KMS-11 (cell line): ENCODE measurements around the gene ATG4A.

Experiments
- H2AFZ ChIP-seq: fragments of 200-600 bp; sonication (generic); 2 replicates; pipeline ENCODE4 v1.6.1; 2016; ENCODE audit warnings: antibody characterized with exemption, mixed run types, low read depth
- H3K27ac ChIP-seq: fragments of 200-600 bp; sonication (generic); 2 replicates; pipeline ENCODE4 v1.6.1; 2016; ENCODE audit warnings: mild to moderate bottlenecking, mixed run types
- H3K27me3 ChIP-seq: fragments of 200-600 bp; sonication (generic); 2 replicates; pipeline ENCODE4 v1.6.1; 2017; ENCODE audit warnings: mild to moderate bottlenecking, low read depth, mixed run types, moderate library complexity; ENCODE audit not compliant: insufficient read depth
- H3K36me3 ChIP-seq: fragments of 200-600 bp; sonication (generic); 2 replicates; pipeline ENCODE4 v1.6.1; 2017; ENCODE audit warnings: mild to moderate bottlenecking, mixed run types; ENCODE audit not compliant: insufficient read depth
- H3K4me1 ChIP-seq: fragments of 200-600 bp; sonication (generic); 2 replicates; pipeline ENCODE4 v1.6.1; 2016; ENCODE audit warnings: mild to moderate bottlenecking, low read depth, mixed run types; ENCODE audit not compliant: poor library complexity, severe bottlenecking
- H3K4me2 ChIP-seq: fragments of 200-600 bp; sonication (generic); 2 replicates; pipeline ENCODE4 v1.7.0; 2016; ENCODE audit warnings: mild to moderate bottlenecking, mixed run types
- H3K4me3 ChIP-seq: fragments of 200-600 bp; sonication (generic); IDR thresholded peaks from 2 replicates; pipeline ENCODE4 v1.6.1; 2017; ENCODE audit warnings: low read depth, low read length, mixed read lengths; ENCODE audit not compliant: insufficient read depth
- H3K79me2 ChIP-seq: fragments of 200-600 bp; sonication (generic); 2 replicates; pipeline ENCODE4 v1.6.1; 2016; ENCODE audit warnings: low read depth, mixed run types; ENCODE audit not compliant: insufficient read depth
- H3K9ac ChIP-seq: fragments of 200-600 bp; sonication (generic); 2 replicates; pipeline ENCODE4 v1.6.1; 2016; ENCODE audit warnings: mild to moderate bottlenecking, mixed run types
- H4K20me1 ChIP-seq: fragments of 200-600 bp; sonication (generic); 2 replicates; pipeline ENCODE4 v1.6.1; 2016; ENCODE audit warnings: mild to moderate bottlenecking, mixed run types; ENCODE audit not compliant: insufficient read depth
- CTCF ChIP-seq: fragments of 200-600 bp; sonication (generic); conservative IDR thresholded peaks from 2 replicates; pipeline ENCODE4 v1.6.1; 2017; ENCODE audit warnings: low read depth, mild to moderate bottlenecking, antibody characterized with exemption, low read length, moderate library complexity, mixed read lengths

The ATG4A gene

GRCh38 chrX:108167211-108167872, 75.8 kb downstream of the ATG4A start:
- no peak overlapping the region for H3K4me2 ChIP-seq
- H3K79me2 ChIP-seq, result no peaks in the 10 kb centered on the region
- H4K20me1 ChIP-seq, result no peaks in the 10 kb centered on the region
- H3K27me3 ChIP-seq, result no peaks in the 10 kb centered on the region
- H3K4me1 ChIP-seq, result no peaks in the 10 kb centered on the region
- no peak overlapping the region for H2AFZ ChIP-seq
- no peak overlapping the region for H3K9ac ChIP-seq
- no peak overlapping the region for H3K27ac ChIP-seq
- TF ChIP-seq CTCF, result no peak
- H3K4me3 ChIP-seq, result no peak overlapping the region
- no peaks in the 10 kb centered on the region for H3K36me3 ChIP-seq

DNA sequence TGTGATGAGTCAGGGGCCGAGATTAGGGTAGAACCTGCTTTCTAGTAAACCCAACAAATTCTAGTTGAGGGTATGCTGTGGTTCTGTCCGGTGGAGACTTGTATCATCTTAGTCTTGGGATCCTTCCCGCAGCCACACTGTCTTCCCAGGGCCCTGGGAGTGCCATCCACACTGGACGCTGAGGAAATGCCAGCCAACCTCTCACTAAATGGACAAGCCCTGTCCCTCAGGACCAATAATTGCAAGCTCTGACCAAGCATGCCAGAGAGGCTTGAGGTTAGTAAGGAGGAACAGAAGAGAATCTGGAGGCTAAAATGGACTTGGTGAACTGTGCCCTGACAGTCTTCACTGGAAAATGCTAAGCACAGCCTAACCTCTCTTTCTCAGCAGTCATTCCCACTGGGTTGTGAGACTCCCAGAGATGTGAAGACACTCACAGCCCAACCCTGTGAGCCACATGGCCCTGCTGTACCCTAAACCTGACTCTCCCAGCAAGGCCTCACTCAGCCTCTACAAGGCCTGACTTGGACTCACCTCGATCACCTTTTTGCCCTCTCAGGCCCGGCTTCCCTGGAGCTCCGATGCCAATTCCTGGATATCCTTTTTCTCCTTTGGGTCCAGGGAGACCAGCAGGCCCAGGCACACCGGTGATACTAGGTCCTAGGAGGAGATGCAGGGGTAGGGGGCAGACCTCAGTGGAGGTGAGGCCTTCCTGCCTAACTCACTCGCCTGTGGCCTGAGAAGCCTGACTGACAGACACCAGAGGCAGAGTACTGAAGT, 77.6 kb downstream of the ATG4A start:
- TF ChIP-seq CTCF, result no peak
- H3K4me1 ChIP-seq, result no peaks in the 10 kb centered on the region
- H3K4me2 ChIP-seq, result no peak overlapping the region
- H3K36me3 ChIP-seq, result no peaks in the 10 kb centered on the region
- H3K27me3 ChIP-seq, result no peaks in the 10 kb centered on the region
- H3K4me3 ChIP-seq, result no peak overlapping the region
- H3K9ac ChIP-seq, result no peak overlapping the region
- no peaks in the 10 kb centered on the region for H3K79me2 ChIP-seq
- H4K20me1 ChIP-seq, result no peaks in the 10 kb centered on the region
- no peak overlapping the region for H3K27ac ChIP-seq
- no peak overlapping the region for H2AFZ ChIP-seq

DNA sequence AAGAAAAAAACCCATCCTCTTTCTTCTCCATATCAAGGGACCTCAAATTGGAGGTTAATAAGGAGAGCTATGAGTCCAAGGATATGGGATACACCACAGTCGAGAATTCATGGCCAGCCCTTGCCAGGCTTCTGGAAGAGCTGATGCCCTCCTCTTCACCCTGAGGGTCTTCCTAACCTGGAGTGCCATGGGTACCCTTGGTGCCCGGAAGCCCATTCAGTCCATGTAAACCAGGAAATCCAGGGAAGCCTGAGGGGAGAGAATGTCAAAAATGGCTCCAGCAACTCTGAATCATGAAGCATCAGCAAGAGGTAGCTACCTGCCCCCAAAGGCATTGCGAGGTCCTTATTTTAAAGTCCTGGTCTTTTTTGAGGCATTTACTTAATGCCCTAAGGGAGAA, 78.2 kb downstream of the ATG4A start:
- H2AFZ ChIP-seq, result no peak overlapping the region
- no peak overlapping the region for H3K9ac ChIP-seq
- no peak for TF ChIP-seq CTCF
- no peak overlapping the region for H3K4me3 ChIP-seq
- H4K20me1 ChIP-seq, result no peaks in the 10 kb centered on the region
- no peak overlapping the region for H3K27ac ChIP-seq
- H3K4me2 ChIP-seq, result no peak overlapping the region
- no peaks in the 10 kb centered on the region for H3K36me3 ChIP-seq
- H3K27me3 ChIP-seq, result no peaks in the 10 kb centered on the region
- H3K79me2 ChIP-seq, result no peaks in the 10 kb centered on the region
- no peaks in the 10 kb centered on the region for H3K4me1 ChIP-seq

- no peak overlapping the region for H3K9ac ChIP-seq
Observed at GRCh38 chrX:108171671-108172070, 80.1 kb downstream of the ATG4A start.

More at GRCh38 chrX:108171671-108172070, 80.1 kb downstream of the ATG4A start:
- no peaks in the 10 kb centered on the region for H3K36me3 ChIP-seq
- no peaks in the 10 kb centered on the region for H3K79me2 ChIP-seq
- no peak overlapping the region for H3K4me2 ChIP-seq
- H4K20me1 ChIP-seq, result no peaks in the 10 kb centered on the region
- H3K27me3 ChIP-seq, result no peaks in the 10 kb centered on the region
- H2AFZ ChIP-seq, result no peak overlapping the region
- no peak for TF ChIP-seq CTCF
- H3K4me3 ChIP-seq, result no peak overlapping the region
- H3K4me1 ChIP-seq, result no peaks in the 10 kb centered on the region
- no peak overlapping the region for H3K27ac ChIP-seq
